BJ (cell line): ENCODE data around the gene RERE. TPM values are rescaled to one million over a fixed set of nuclear protein-coding genes. Genes with fewer than 3 reads are reported as not detected.

Experiments used
- CTCF ChIA-PET: fragments of 350-600 bp; formaldehyde crosslinking; extraction: SDS; loops from one replicate; lab custom pipeline; 2021; ENCODE audit warnings: antibody characterized with exemption, inconsistent platforms; lab: Yijun Ruan, JAX
- POLR2A ChIA-PET: fragments of 300-600 bp; sonication (Branson Sonifier 250); formaldehyde crosslinking; extraction: SDS; loops from one replicate; lab custom pipeline; 2021; ENCODE audit warnings: antibody characterized with exemption; lab: Charles Lee
- DNase-seq: peaks from one replicate; pipeline ENCODE4 v3.0.0-alpha.2; 2011; ENCODE audit warnings: low read depth
- H3K27me3 ChIP-seq: 2 replicates; pipeline ENCODE4 v1.6.0; 2011; ENCODE audit warnings: low read length; ENCODE audit not compliant: control insufficient read depth, insufficient read depth
- H3K36me3 ChIP-seq: 2 replicates; pipeline ENCODE4 v1.5.1; 2011; ENCODE audit warnings: low read length; ENCODE audit not compliant: control insufficient read depth, insufficient read depth
- H3K4me3 ChIP-seq: 2 replicates; pipeline ENCODE4 v1.5.1; 2011; ENCODE audit warnings: low read depth, mild to moderate bottlenecking, control low read depth, low read length
- CTCF ChIP-seq: IDR thresholded peaks from 2 replicates; pipeline ENCODE4 v1.5.1; 2011; ENCODE audit warnings: low read depth, mild to moderate bottlenecking, control low read depth, inconsistent platforms, low read length, moderate library complexity; ENCODE audit not compliant: insufficient read depth
- polyA plus RNA-seq: library from polyadenylated mRNA; depleted of rRNA; stranded (reverse); fragments of >200 nt; gene quantifications from 2 replicates; pipeline ENCODE4 v1.2.3, GENCODE V29; 2011

The RERE gene
- polyA plus RNA-seq, 1 experiment: 3.8 TPM

- DNase-seq: no peak
- Histone ChIP-seq H3K4me3 (no peak overlapping the region), H3K27me3 (no peaks in the 10 kb centered on the region), H3K36me3 (no peaks in the 10 kb centered on the region)
- ChIA-PET POLR2A (no interaction called here), CTCF (no interaction called here)
- no peak for TF ChIP-seq CTCF
Measured at GRCh38 chr1:8722366-8722765, 95.1 kb downstream of the RERE start.

DNA sequence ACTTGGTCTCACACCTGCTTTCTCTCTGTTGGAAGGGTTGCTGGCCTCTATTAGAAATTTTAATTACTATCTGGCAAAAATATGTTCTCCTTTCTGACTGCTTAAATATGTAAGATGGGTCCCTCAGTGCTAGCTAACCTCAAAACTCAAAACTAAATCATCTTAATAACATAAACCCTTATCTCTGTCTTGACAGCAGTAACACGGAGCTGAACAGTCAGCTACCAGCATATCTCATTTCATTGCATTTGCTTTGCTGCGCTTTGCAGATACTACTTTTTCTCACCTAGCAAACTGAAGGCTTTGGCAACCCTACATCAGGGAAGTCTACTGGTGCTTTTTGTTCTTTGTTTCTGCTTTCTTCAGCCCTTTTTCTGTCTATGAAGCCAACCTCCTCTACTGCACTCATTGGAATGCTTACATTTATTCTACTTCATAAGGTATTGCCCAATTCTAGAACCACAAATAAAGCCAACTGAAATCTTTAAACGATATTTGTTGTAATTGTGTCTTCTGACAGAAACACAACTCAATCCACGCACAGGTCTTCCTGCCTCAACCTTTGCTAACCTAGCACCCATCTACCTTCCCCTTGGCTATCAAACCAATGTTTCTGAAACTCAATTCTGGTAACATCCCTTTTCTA lies 95.6 kb downstream of the RERE start:
- Histone ChIP-seq H3K27me3 (no peaks in the 10 kb centered on the region), H3K4me3 (no peak overlapping the region), H3K36me3 (no peaks in the 10 kb centered on the region)
- CTCF ChIA-PET: no interaction called here
- no peak for DNase-seq
- POLR2A ChIA-PET: no interaction called here
- TF ChIP-seq CTCF: no peak

DNA sequence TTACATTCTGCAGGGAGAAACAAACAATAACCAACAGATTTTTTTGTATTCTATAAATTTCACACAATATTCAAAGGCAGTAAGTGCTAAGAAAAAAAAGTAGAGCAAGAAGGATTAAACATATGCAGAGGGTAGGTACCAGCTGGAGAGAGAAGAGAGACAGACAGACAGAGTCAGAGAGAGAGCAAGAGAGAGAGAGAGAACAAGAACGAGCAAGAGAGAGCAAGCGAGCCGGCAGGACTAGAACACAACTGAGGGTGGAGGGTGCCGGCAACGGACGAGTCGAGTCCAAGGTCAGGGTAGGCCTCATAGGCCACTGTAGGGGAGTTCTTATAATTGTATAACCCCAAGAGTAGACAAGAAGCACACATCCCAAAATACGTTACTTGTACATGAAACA lies 97.1 kb downstream of the RERE start:
- H3K36me3 ChIP-seq: no peaks in the 10 kb centered on the region
- no peak overlapping the region for H3K4me3 ChIP-seq
- POLR2A ChIA-PET: no interaction called here
- DNase-seq: no peak
- TF ChIP-seq CTCF: no peak
- CTCF ChIA-PET: interaction anchor here (0.6 kb wide), 2 partner anchors 54 to 159 kb away, joined by 3 to 4 read pairs; no protein-coding TSS in a partner anchor
- no peaks in the 10 kb centered on the region for H3K27me3 ChIP-seq

DNA sequence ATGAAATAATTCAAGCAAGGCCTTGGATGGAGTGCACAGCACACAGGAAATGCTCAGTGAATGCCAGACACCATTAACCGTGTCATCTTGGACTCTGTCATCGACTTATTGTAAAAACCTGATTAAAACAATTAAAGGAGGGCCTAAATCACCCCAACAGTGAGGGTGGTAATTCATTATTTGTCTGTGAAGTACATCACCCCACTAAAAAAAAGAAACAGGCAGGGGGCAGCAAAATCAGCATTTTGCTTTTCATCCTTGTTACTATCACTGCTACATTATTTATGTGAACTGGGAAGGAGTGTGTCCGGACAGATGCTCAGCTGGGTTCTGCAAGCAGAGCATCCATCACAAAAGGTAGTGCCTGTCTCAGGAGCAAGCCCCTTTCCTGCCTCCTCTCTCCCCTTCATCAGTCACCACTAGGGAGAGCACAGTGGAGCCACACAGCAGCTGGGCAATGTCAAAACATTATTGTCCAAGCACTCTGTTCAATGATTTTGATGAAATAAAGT lies 98.5 kb downstream of the RERE start:
- Histone ChIP-seq H3K4me3 (no peak overlapping the region), H3K27me3 (no peaks in the 10 kb centered on the region), H3K36me3 (no peaks in the 10 kb centered on the region)
- no peak for DNase-seq
- POLR2A ChIA-PET: interaction anchor here (0.6 kb wide), 1 partner anchor 707 kb away, joined by 3 read pairs; no protein-coding TSS in a partner anchor
- TF ChIP-seq CTCF: peak; percentile 15; the same call in 1 of the 2 replicates
- CTCF ChIA-PET: interaction anchor here (0.7 to 2.3 kb wide), 5 partner anchors 8 to 161 kb away, joined by 3 to 16 read pairs (median 5); no protein-coding TSS in a partner anchor

- Histone ChIP-seq H3K4me3 (no peak overlapping the region), H3K36me3 (no peaks in the 10 kb centered on the region), H3K27me3 (no peaks in the 10 kb centered on the region)
- CTCF ChIA-PET: interaction anchor here (1.0 to 2.3 kb wide), 3 partner anchors 10 to 132 kb away, joined by 3 to 16 read pairs (median 5); no protein-coding TSS in a partner anchor
- POLR2A ChIA-PET: no interaction called here
- TF ChIP-seq CTCF: no peak
- DNase-seq: no peak
Measured at GRCh38 chr1:8717148-8717547, 100.3 kb downstream of the RERE start.
